SK-N-SH (cell line): Measurements from ENCODE around the gene CFAP210. TPM values are rescaled to one million over a fixed set of nuclear protein-coding genes. Genes with fewer than 3 reads are reported as not detected.

Experiments used
- CTCF ChIA-PET: fragments of 300-600, 350-600 bp; formaldehyde crosslinking; extraction: SDS; loops from one replicate; lab custom pipeline; 2021; lab: Yijun Ruan, JAX
- POLR2A ChIA-PET: fragments of 350-600 bp; sonication (Branson Sonifier 250); formaldehyde crosslinking; extraction: SDS; loops from one replicate; lab custom pipeline; 2020; ENCODE audit warnings: antibody characterized with exemption, inconsistent platforms; lab: Yijun Ruan, JAX
- DNase-seq: peaks from one replicate; pipeline ENCODE4 v3.0.0; 2012
- H2AFZ ChIP-seq: fragments of 200-600 bp; sonication (generic); 2 replicates; pipeline ENCODE4 v1.8.1; 2016; ENCODE audit warnings: antibody characterized with exemption, mild to moderate bottlenecking, low read depth
- H3F3A ChIP-seq: fragments of 200-600 bp; sonication (generic); replicated peaks from 2 replicates; pipeline ENCODE3; 2016; ENCODE audit warnings: antibody characterized with exemption, mild to moderate bottlenecking; ENCODE audit not compliant: insufficient read depth
- H3K27ac ChIP-seq, 2 experiments: fragments of 200-500 bp in 1 of 2; fragments of 200-600 bp in 1 of 2; sonication (Bioruptor generic) in 1 of 2; sonication (generic), shearing (Covaris generic) in 1 of 2; 2 replicates each; pipeline versions ENCODE4 v1.5.1 to v1.6.1; 2014 to 2016; ENCODE audit warnings: low read depth in 2 of 2, inconsistent platforms in 1 of 2, low read length in 1 of 2, mild to moderate bottlenecking in 1 of 2, mixed read lengths in 1 of 2
- H3K27me3 ChIP-seq: fragments of 200-600 bp; sonication (generic), shearing (Covaris generic); 2 replicates; pipeline ENCODE4 v1.6.1; 2016; ENCODE audit warnings: mixed run types; ENCODE audit not compliant: insufficient read depth
- H3K36me3 ChIP-seq, 2 experiments: fragments of 200-500 bp in 1 of 2; fragments of 200-600 bp in 1 of 2; sonication (Bioruptor generic) in 1 of 2; sonication (generic) in 1 of 2; replicated peaks in 1 of 2; 2 replicates each; pipeline versions ENCODE3 to v1.5.1; 2014 to 2016; ENCODE audit warnings: low read length in 1 of 2, mild to moderate bottlenecking in 1 of 2; ENCODE audit not compliant: insufficient read depth in 2 of 2, control insufficient read depth in 1 of 2
- H3K4me1 ChIP-seq, 2 experiments: fragments of 200-500 bp in 1 of 2; fragments of 200-600 bp in 1 of 2; sonication (Bioruptor generic) in 1 of 2; sonication (generic), shearing (Covaris generic) in 1 of 2; 2 replicates each; pipeline versions ENCODE4 v1.5.1 to v1.6.1; 2014 to 2016; ENCODE audit warnings: low read depth in 1 of 2, low read length in 1 of 2, mixed run types in 1 of 2; ENCODE audit not compliant: insufficient read depth in 2 of 2, control insufficient read depth in 1 of 2
- H3K4me2 ChIP-seq: fragments of 200-600 bp; sonication (generic), shearing (Covaris generic); 2 replicates; pipeline ENCODE4 v1.6.1; 2017; ENCODE audit warnings: mixed run types
- H3K4me3 ChIP-seq, 2 experiments: fragments of 200-500 bp in 1 of 2; fragments of 200-600 bp in 1 of 2; sonication (Bioruptor generic) in 1 of 2; sonication (generic), shearing (Covaris generic) in 1 of 2; 2 replicates each; pipeline versions ENCODE4 v1.5.1 to v1.8.1; 2014 to 2016; ENCODE audit warnings: low read depth in 2 of 2, inconsistent platforms in 1 of 2, low read length in 1 of 2, mild to moderate bottlenecking in 1 of 2, mixed read lengths in 1 of 2, moderate library complexity in 1 of 2
- H3K79me2 ChIP-seq: fragments of 200-600 bp; sonication (generic); 2 replicates; pipeline ENCODE4 v1.8.1; 2017; ENCODE audit warnings: mild to moderate bottlenecking; ENCODE audit not compliant: insufficient read depth
- H3K9ac ChIP-seq: fragments of 200-600 bp; sonication (generic); 2 replicates; pipeline ENCODE4 v1.6.1; 2017; ENCODE audit warnings: mixed run types
- H3K9me2 ChIP-seq: fragments of 200-600 bp; sonication (generic); 2 replicates; pipeline ENCODE4 v1.6.1; 2017; ENCODE audit warnings: mixed run types
- H3K9me3 ChIP-seq: fragments of 200-600 bp; sonication (generic); 2 replicates; pipeline ENCODE4 v1.6.1; 2017; ENCODE audit warnings: mixed run types, mild to moderate bottlenecking, moderate library complexity
- H4K20me1 ChIP-seq: fragments of 200-600 bp; sonication (generic); 2 replicates; pipeline ENCODE4 v1.6.1; 2017; ENCODE audit warnings: mild to moderate bottlenecking, mixed run types; ENCODE audit not compliant: insufficient read depth
- ELF1 ChIP-seq: IDR thresholded peaks from 2 replicates; pipeline ENCODE4 v1.4.0; 2012
- EP300 ChIP-seq, 2 experiments: IDR thresholded peaks; 2 replicates each; pipeline versions ENCODE4 v1.4.0 to v1.6.1; 2012; ENCODE audit warnings: borderline replicate concordance in 1 of 2, low read depth in 1 of 2, low read length in 1 of 2
- FOXM1 ChIP-seq: IDR thresholded peaks from 2 replicates; pipeline ENCODE4 v1.4.0; 2012; ENCODE audit warnings: low read depth, mild to moderate bottlenecking
- GABPA ChIP-seq: IDR thresholded peaks from 2 replicates; pipeline ENCODE4 v1.4.0; 2012; ENCODE audit warnings: low read depth, mild to moderate bottlenecking
- IRF3 ChIP-seq: fragments of 150-350 bp; IDR thresholded peaks from 2 replicates; pipeline ENCODE4 v1.6.1; 2016; ENCODE audit warnings: mild to moderate bottlenecking, low read depth, low read length
- JUND ChIP-seq: IDR thresholded peaks from 2 replicates; pipeline ENCODE4 v1.4.0; 2012
- MAX ChIP-seq: IDR thresholded peaks from 2 replicates; pipeline ENCODE4 v1.4.0; 2012; ENCODE audit warnings: low read depth
- MEF2A ChIP-seq: IDR thresholded peaks from 2 replicates; pipeline ENCODE4 v1.4.0; 2012; ENCODE audit warnings: low read depth, borderline replicate concordance
- MXI1 ChIP-seq: IDR thresholded peaks from 2 replicates; pipeline ENCODE4 v1.6.1; 2012; ENCODE audit warnings: mild to moderate bottlenecking, low read depth, low read length, improper control_type of control experiment
- RAD21 ChIP-seq: IDR thresholded peaks from 2 replicates; pipeline ENCODE4 v1.6.1; 2012; ENCODE audit warnings: mild to moderate bottlenecking, low read length
- RFX5 ChIP-seq: IDR thresholded peaks from 2 replicates; pipeline ENCODE4 v1.6.1; 2012; ENCODE audit warnings: mild to moderate bottlenecking, improper control_type of control experiment, low read length
- RXRA ChIP-seq: IDR thresholded peaks from 2 replicates; pipeline ENCODE4 v1.4.0; 2012; ENCODE audit warnings: low read depth, mild to moderate bottlenecking, borderline replicate concordance
- SMC3 ChIP-seq: IDR thresholded peaks from 2 replicates; pipeline ENCODE4 v1.6.1; 2012; ENCODE audit warnings: low read depth, low read length, improper control_type of control experiment
- TCF12 ChIP-seq: IDR thresholded peaks from 2 replicates; pipeline ENCODE4 v1.4.0; 2012
- TEAD4 ChIP-seq: IDR thresholded peaks from 2 replicates; pipeline ENCODE4 v1.4.0; 2012; ENCODE audit warnings: mild to moderate bottlenecking, borderline replicate concordance; ENCODE audit not compliant: insufficient read depth
- USF2 ChIP-seq: fragments of 150-350 bp; IDR thresholded peaks from 2 replicates; pipeline ENCODE4 v1.6.1; 2017; ENCODE audit warnings: antibody characterized with exemption, low read length, low read depth, borderline replicate concordance
- YY1 ChIP-seq: IDR thresholded peaks from 2 replicates; pipeline ENCODE4 v1.4.0; 2012; ENCODE audit warnings: low read depth, mild to moderate bottlenecking
- ZBTB33 ChIP-seq: IDR thresholded peaks from 2 replicates; pipeline ENCODE4 v1.4.0; 2012; ENCODE audit warnings: low read depth, borderline replicate concordance
- WGBS: methylation state at CpG from one replicate; pipeline ENCODE4 v1.1.6; 2017; ENCODE audit warnings: low lambda C conversion rate; 5-methylcytosine and 5-hydroxymethylcytosine counted together
- polyA plus RNA-seq, 3 experiments: library from polyadenylated mRNA; depleted of rRNA; stranded (reverse); fragments of >200 nt; gene quantifications; 2 replicates each; pipeline ENCODE4 v1.2.3, GENCODE V29; 2012

CFAP210 gene
- polyA plus RNA-seq, 1 of the 3 experiments (the other 2 are of a cell fraction), result 0.03 TPM

GRCh38 chr2:169734169-169734847 lies 40.1 kb upstream of the CFAP210 start:
- Histone ChIP-seq H3K9me2 (no peaks in the 10 kb centered on the region), H3K4me2 (peak overlapping the region; percentile 75), H3K27me3 (no peaks in the 10 kb centered on the region), H2AFZ (peak overlapping the region; percentile 91), H3K9ac (peak overlapping the region; percentile 51; the same call in 1 of the 2 replicates), H3F3A (peaks cover 15% of the 10 kb centered on the region), H3K79me2 (no peaks in the 10 kb centered on the region), H3K27ac (peak overlapping the region in 1 of 2 experiments; percentile 86; a peak in 2 of 4 replicates), H3K36me3 (no peaks in the 10 kb centered on the region), H4K20me1 (no peaks in the 10 kb centered on the region), H3K4me1 (peaks cover 0 to 27% of the 10 kb centered on the region in 2 experiments; a peak in 2 of 4 replicates), H3K9me3 (no peaks in the 10 kb centered on the region), H3K4me3 (peak overlapping the region; percentile 73 to 80)
- TF ChIP-seq USF2 (no peak), MEF2A (no peak), ELF1 (no peak), FOXM1 (no peak), SMC3 (no peak), MXI1 (no peak), EP300 (IDR thresholded peaks at IDR 0.05; ENCODE audit: borderline replicate concordance in 1 of 2, low read depth in 1 of 2, low read length in 1 of 2) (no peak), ZBTB33 (no peak), TCF12 (no peak), RXRA (no peak), JUND (no peak), RFX5 (no peak), YY1 (no peak), IRF3 (no peak), MAX (no peak), TEAD4 (no peak), GABPA (no peak), RAD21 (no peak)
- POLR2A ChIA-PET, result interaction anchor here (0.6 to 4.1 kb wide), 4 partner anchors 13 to 186 kb away, joined by 3 to 50 read pairs (median 3); no protein-coding TSS in a partner anchor
- peak; percentile 83 for DNase-seq
- CTCF ChIA-PET, result interaction anchor here (1.9 to 6.9 kb wide), 3 partner anchors 11 to 41 kb away, joined by 6 to 32 read pairs (median 9); partner anchors contain the start of genes CFAP210 and PHOSPHO2
- WGBS, result 2% methylated on average over 13 of the region's 69 CpGs
